GM23338 (cell line): ENCODE measurements around the gene TMTC4. TPM values are rescaled to one million over a fixed set of nuclear protein-coding genes. Genes with fewer than 3 reads are reported as not detected.

Experiments used
- ATAC-seq: fragments of 200-7000 bp; cut with Tn5 transposase; 3 replicates; pipeline ENCODE4 v1.9.1; 2020
- DNase-seq: peaks from one replicate; pipeline ENCODE4 v3.0.0-alpha.2; 2015; ENCODE audit warnings: low spot score
- H2AFZ ChIP-seq: fragments of 200-600 bp; sonication (generic); 2 replicates; pipeline ENCODE4 v1.8.0; 2016; ENCODE audit warnings: antibody characterized with exemption, mild to moderate bottlenecking, moderate library complexity
- H3F3A ChIP-seq: fragments of 200-600 bp; sonication (generic); replicated peaks from 2 replicates; pipeline ENCODE4 v1.8.0; 2017; ENCODE audit warnings: antibody characterized with exemption, mixed run types, low read depth
- H3K27ac ChIP-seq: fragments of 200-600 bp; sonication (generic); 2 replicates; pipeline ENCODE4 v1.6.1; 2016; ENCODE audit warnings: low read depth
- H3K27me3 ChIP-seq: fragments of 200-600 bp; sonication (generic); 2 replicates; pipeline ENCODE4 v1.8.0; 2016; ENCODE audit warnings: mild to moderate bottlenecking, mixed run types, moderate library complexity; ENCODE audit not compliant: insufficient read depth
- H3K36me3 ChIP-seq: fragments of 200-600 bp; sonication (generic); 2 replicates; pipeline ENCODE4 v1.8.0; 2016; ENCODE audit warnings: mild to moderate bottlenecking; ENCODE audit not compliant: insufficient read depth
- H3K4me1 ChIP-seq: fragments of 200-600 bp; sonication (generic); 2 replicates; pipeline ENCODE4 v1.8.0; 2016; ENCODE audit warnings: mild to moderate bottlenecking, moderate library complexity; ENCODE audit not compliant: insufficient read depth
- H3K4me2 ChIP-seq: fragments of 200-600 bp; sonication (generic); 2 replicates; pipeline ENCODE4 v1.7.1; 2017; ENCODE audit warnings: mixed run types
- H3K4me3 ChIP-seq: fragments of 200-600 bp; sonication (generic); 2 replicates; pipeline ENCODE4 v1.6.1; 2016; ENCODE audit warnings: mixed run types
- H3K79me2 ChIP-seq: fragments of 200-600 bp; sonication (generic); replicated peaks from 2 replicates; pipeline ENCODE4 v1.8.0; 2017; ENCODE audit warnings: mild to moderate bottlenecking; ENCODE audit not compliant: insufficient read depth
- H3K9me2 ChIP-seq: fragments of 200-600 bp; sonication (generic); 2 replicates; pipeline ENCODE4 v1.8.0; 2017; ENCODE audit not compliant: insufficient read depth
- H4K20me1 ChIP-seq: fragments of 200-600 bp; sonication (generic); replicated peaks from 2 replicates; pipeline ENCODE4 v1.8.0; 2017; ENCODE audit warnings: mild to moderate bottlenecking; ENCODE audit not compliant: insufficient read depth
- H3K27ac Mint-ChIP-seq: 2 replicates; pipeline ENCODE4 v1.8.0; 2020; ENCODE audit warnings: inconsistent platforms, mild to moderate bottlenecking, moderate library complexity, mixed read lengths
- H3K27me3 Mint-ChIP-seq: 3 replicates; pipeline ENCODE4 v1.8.0; 2022; ENCODE audit warnings: low read depth, mild to moderate bottlenecking, moderate library complexity, mixed read lengths, inconsistent platforms; ENCODE audit not compliant: insufficient read depth, poor library complexity
- H3K36me3 Mint-ChIP-seq: 3 replicates; pipeline ENCODE4 v1.8.0; 2021; ENCODE audit warnings: low read depth, mild to moderate bottlenecking, inconsistent platforms, moderate library complexity, mixed read lengths
- H3K4me1 Mint-ChIP-seq: 3 replicates; pipeline ENCODE4 v1.8.0; 2020; ENCODE audit warnings: mild to moderate bottlenecking, inconsistent platforms, mixed read lengths
- H3K4me3 Mint-ChIP-seq: 3 replicates; pipeline ENCODE4 v1.8.0; 2021; ENCODE audit warnings: moderate library complexity, mild to moderate bottlenecking, inconsistent platforms, mixed read lengths
- H3K9me3 Mint-ChIP-seq: 3 replicates; pipeline ENCODE4 v1.8.0; 2020; ENCODE audit warnings: moderate library complexity, mild to moderate bottlenecking, inconsistent platforms, mixed read lengths
- CREB1 ChIP-seq: fragments of 250-450 bp; sonication (Bioruptor Pico); IDR thresholded peaks from 2 replicates; pipeline ENCODE4 v1.5.0; 2020; ENCODE audit warnings: low read depth, mild to moderate bottlenecking, moderate library complexity
- CTCF ChIP-seq, 2 experiments: fragments of 200-600 bp in 1 of 2; sonication (generic) in 1 of 2; conservative IDR thresholded peaks; 2 replicates each; pipeline versions ENCODE4 v1.5.1 to v1.6.1; 2016 to 2017; ENCODE audit warnings: antibody characterized with exemption in 2 of 2, low read depth in 2 of 2, mild to moderate bottlenecking in 2 of 2, moderate library complexity in 1 of 2
- ETS1 ChIP-seq: IDR thresholded peaks from 2 replicates; pipeline ENCODE4 v1.6.1; 2016; ENCODE audit warnings: antibody characterized with exemption
- EZH2 ChIP-seq: fragments of 200-600 bp; sonication (generic); IDR thresholded peaks from one replicate; pipeline ENCODE4 v1.8.0; 2017; ENCODE audit warnings: antibody characterized with exemption, mild to moderate bottlenecking, low read depth; ENCODE audit not compliant: unreplicated experiment
- EZH2phosphoT487 ChIP-seq: fragments of 200-600 bp; sonication (generic); IDR thresholded peaks from one replicate; pipeline ENCODE4 v1.8.1; 2018; ENCODE audit warnings: antibody characterized with exemption; ENCODE audit not compliant: unreplicated experiment
- JUNB ChIP-seq: IDR thresholded peaks from one replicate; pipeline ENCODE4 v1.6.1; 2016; ENCODE audit warnings: antibody characterized with exemption; ENCODE audit not compliant: unreplicated experiment
- NANOG ChIP-seq: IDR thresholded peaks from 2 replicates; pipeline ENCODE4 v1.6.1; 2016; ENCODE audit warnings: antibody characterized with exemption, borderline replicate concordance
- POLR2AphosphoS5 ChIP-seq: IDR thresholded peaks from 2 replicates; pipeline ENCODE4 v1.6.1; 2016; ENCODE audit warnings: antibody characterized with exemption, low read depth
- REST ChIP-seq: IDR thresholded peaks from one replicate; pipeline ENCODE4 v1.6.1; 2018; ENCODE audit warnings: antibody characterized with exemption; ENCODE audit not compliant: unreplicated experiment
- STAT1 ChIP-seq: IDR thresholded peaks from one replicate; pipeline ENCODE4 v1.6.1; 2016; ENCODE audit warnings: antibody characterized with exemption; ENCODE audit not compliant: unreplicated experiment
- ZNF114 ChIP-seq: fragments of 250-450 bp; sonication (Bioruptor Pico); IDR thresholded peaks from 2 replicates; pipeline ENCODE4 v1.5.0; 2020; ENCODE audit warnings: mild to moderate bottlenecking, moderate library complexity
- ZNF331 ChIP-seq: fragments of 250-450 bp; sonication (Bioruptor Pico); IDR thresholded peaks from 2 replicates; pipeline ENCODE4 v1.5.0; 2020; ENCODE audit warnings: low read depth, mild to moderate bottlenecking, moderate library complexity
- ZNF462 ChIP-seq: fragments of 250-450 bp; sonication (Bioruptor Pico); IDR thresholded peaks from 2 replicates; pipeline ENCODE4 v1.5.0; 2020; ENCODE audit warnings: mild to moderate bottlenecking, moderate library complexity
- polyA plus RNA-seq: library from polyadenylated mRNA; unstranded; fragments of >200 nt; fragmentation: Nextera tagmentation; extraction: Ambion mirVana; gene quantifications from 2 replicates; pipeline ENCODE4 v1.2.1, GENCODE V29; 2016
- total RNA-seq: library from RNA; depleted of rRNA; stranded (reverse); fragments of >200 nt; shearing (Covaris generic); gene quantifications from 2 replicates; pipeline ENCODE4 v1.2.3, GENCODE V29; 2014

Gene TMTC4
- total and polyA plus RNA-seq, 2 experiments from 2014 or later, result 21.9 to 50.0 TPM

- H3K36me3 Mint-ChIP-seq, result peaks cover 11% of the 10 kb centered on the region
- no peak overlapping the region for H3K4me3 Mint-ChIP-seq
- Histone ChIP-seq H3K36me3 (no peaks in the 10 kb centered on the region; the same call in 1 of the 2 replicates), H2AFZ (no peak overlapping the region), H3K4me1 (no peaks in the 10 kb centered on the region), H3K79me2 (no peaks in the 10 kb centered on the region), H4K20me1 (no peaks in the 10 kb centered on the region), H3K9me2 (no peaks in the 10 kb centered on the region), H3K4me3 (no peak overlapping the region), H3K27me3 (no peaks in the 10 kb centered on the region), H3F3A (no peaks in the 10 kb centered on the region; the same call in 1 of the 2 replicates), H3K4me2 (no peak overlapping the region), H3K27ac (no peak overlapping the region)
- TF ChIP-seq REST (no peak), CREB1 (no peak), EZH2 (no peak), ZNF462 (CRISPR knock-in tag) (no peak), STAT1 (no peak), EZH2phosphoT487 (no peak), JUNB (no peak), ETS1 (no peak), POLR2AphosphoS5 (no peak), ZNF331 (CRISPR knock-in tag) (no peak), NANOG (no peak), ZNF114 (CRISPR knock-in tag) (no peak), CTCF (conservative IDR thresholded peaks at IDR 0.05; ENCODE audit: low read depth in 2 of 2) (no peak)
- H3K27ac Mint-ChIP-seq, result no peak overlapping the region
- DNase-seq, result no peak
- peaks cover 8% of the 10 kb centered on the region; the same call in 2 of the 3 replicates for H3K4me1 Mint-ChIP-seq
- ATAC-seq, result no peak
- no peaks in the 10 kb centered on the region for H3K27me3 Mint-ChIP-seq
- no peaks in the 10 kb centered on the region for H3K9me3 Mint-ChIP-seq
These were observed 66.1 kb downstream of the TMTC4 start for GRCh38 chr13:100608489-100608888.
